H1 (cell line): ENCODE measurements around the gene LIMK1. TPM values are rescaled to one million over a fixed set of nuclear protein-coding genes. Genes with fewer than 3 reads are reported as not detected.

Experiments used
- CTCF ChIA-PET: fragments of 300-600 bp; sonication (Branson Sonifier 250); formaldehyde crosslinking; loops from one replicate; lab custom pipeline; 2021; ENCODE audit not compliant: partially characterized antibody; lab: Charles Lee
- POLR2A ChIA-PET: fragments of 300-600 bp; sonication (Branson Sonifier 250); formaldehyde crosslinking; loops from one replicate; lab custom pipeline; 2021; ENCODE audit warnings: inconsistent platforms; ENCODE audit not compliant: partially characterized antibody; lab: Charles Lee
- DNase-seq, 2 experiments: peaks; one replicate each; pipeline versions ENCODE4 v3.0.0 to v3.0.0-alpha.2; 2010 to 2022; ENCODE audit warnings: low spot score in 2 of 2, low read depth in 1 of 2, mixed read lengths in 1 of 2
- FAIRE-seq: peaks from 2 replicates; lab custom pipeline; 2011; peaks lifted over from hg19 to GRCh38; lab: Jason Lieb, UNC
- H2AFZ ChIP-seq: 2 replicates; pipeline ENCODE4 v1.8.1; 2012; ENCODE audit warnings: low read length, inconsistent platforms
- H2AK5ac ChIP-seq: 2 replicates; pipeline ENCODE4 v1.6.1; 2013; ENCODE audit warnings: low read depth, low read length
- H2BK120ac ChIP-seq: replicated peaks from 2 replicates; pipeline ENCODE3; 2013; ENCODE audit warnings: low read depth, low read length, inconsistent platforms
- H2BK12ac ChIP-seq: 2 replicates; pipeline ENCODE4 v1.6.1; 2013; ENCODE audit warnings: low read depth, low read length
- H2BK15ac ChIP-seq: 2 replicates; pipeline ENCODE4 v1.6.1; 2013; ENCODE audit warnings: low read length
- H2BK20ac ChIP-seq: 2 replicates; pipeline ENCODE4 v1.6.1; 2013; ENCODE audit warnings: low read length
- H2BK5ac ChIP-seq: 2 replicates; pipeline ENCODE4 v1.6.1; 2013; ENCODE audit warnings: low read depth, low read length
- H3K14ac ChIP-seq: 2 replicates; pipeline ENCODE4 v1.6.1; 2013; ENCODE audit warnings: inconsistent platforms; ENCODE audit not compliant: insufficient read length
- H3K18ac ChIP-seq: 2 replicates; pipeline ENCODE4 v1.6.1; 2013; ENCODE audit warnings: low read length; ENCODE audit errors: extremely low read depth
- H3K23ac ChIP-seq: 2 replicates; pipeline ENCODE4 v1.6.1; 2013; ENCODE audit warnings: inconsistent platforms; ENCODE audit not compliant: insufficient read length
- H3K23me2 ChIP-seq: 2 replicates; pipeline ENCODE4 v1.6.1; 2013; ENCODE audit warnings: low read depth, low read length
- H3K27ac ChIP-seq: 2 replicates; pipeline ENCODE4 v1.6.1; 2011; ENCODE audit warnings: low read depth, low read length, inconsistent platforms
- H3K27me3 ChIP-seq, 4 experiments: replicated peaks in 1 of 4; 1 replicate in 1 of 4; 2 replicates in 3 of 4; pipeline versions ENCODE4 v1.6.1 to v1.8.1; 2011 to 2013; ENCODE audit warnings: low read length in 3 of 4, mild to moderate bottlenecking in 3 of 4, inconsistent platforms in 2 of 4, mixed read lengths in 2 of 4, moderate library complexity in 1 of 4; ENCODE audit not compliant: control insufficient read depth in 3 of 4, insufficient read depth in 3 of 4; ENCODE audit errors: extremely low read depth in 1 of 4
- H3K36me3 ChIP-seq, 4 experiments: 2 replicates each; pipeline versions ENCODE4 v1.6.1 to v1.8.1; 2011 to 2013; ENCODE audit warnings: mild to moderate bottlenecking in 4 of 4, low read length in 3 of 4, moderate library complexity in 2 of 4, control low read depth in 1 of 4, inconsistent platforms in 1 of 4; ENCODE audit not compliant: insufficient read depth in 4 of 4, control insufficient read depth in 2 of 4
- H3K4ac ChIP-seq: replicated peaks from 2 replicates; pipeline ENCODE3; 2013; ENCODE audit warnings: low read length, low read depth, mixed read lengths, inconsistent platforms; ENCODE audit not compliant: insufficient read length
- H3K4me1 ChIP-seq, 4 experiments: replicated peaks in 1 of 4; 1 replicate in 1 of 4; 2 replicates in 3 of 4; pipeline versions ENCODE4 v1.6.1 to v1.8.1; 2011 to 2013; ENCODE audit warnings: low read length in 3 of 4, inconsistent platforms in 2 of 4, mixed read lengths in 1 of 4; ENCODE audit not compliant: insufficient read depth in 4 of 4, control insufficient read depth in 3 of 4
- H3K4me2 ChIP-seq, 2 experiments: 2 replicates each; pipeline versions ENCODE4 v1.6.1 to v1.8.1; 2011 to 2013; ENCODE audit warnings: low read depth in 2 of 2, low read length in 2 of 2, control low read depth in 1 of 2, inconsistent platforms in 1 of 2, mild to moderate bottlenecking in 1 of 2; ENCODE audit not compliant: insufficient read depth in 1 of 2
- H3K4me3 ChIP-seq, 4 experiments: fragments of 200-600, 300-600 bp in 1 of 4; sonication (generic), shearing (Covaris generic), sonication (Bioruptor Twin) in 1 of 4; 2 replicates each; pipeline versions ENCODE4 v1.5.1 to v1.8.1; 2011 to 2016; ENCODE audit warnings: low read length in 4 of 4, low read depth in 3 of 4, control low read depth in 2 of 4, inconsistent platforms in 2 of 4, mild to moderate bottlenecking in 2 of 4, mixed read lengths in 1 of 4, moderate library complexity in 1 of 4; ENCODE audit not compliant: insufficient read depth in 2 of 4; ENCODE audit errors: extremely low read depth in 1 of 4
- H3K56ac ChIP-seq: replicated peaks from 2 replicates; pipeline ENCODE3; 2013; ENCODE audit warnings: low read depth, mild to moderate bottlenecking, mixed read lengths, low read length, inconsistent platforms; ENCODE audit not compliant: insufficient read length
- H3K79me1 ChIP-seq: 2 replicates; pipeline ENCODE4 v1.6.1; 2013; ENCODE audit warnings: low read depth, low read length, control low read depth
- H3K79me2 ChIP-seq, 2 experiments: 2 replicates each; pipeline versions ENCODE4 v1.6.1 to v1.8.1; 2012 to 2013; ENCODE audit warnings: low read length in 2 of 2, mild to moderate bottlenecking in 2 of 2, inconsistent platforms in 1 of 2; ENCODE audit not compliant: insufficient read depth in 2 of 2, control insufficient read depth in 1 of 2
- H3K9ac ChIP-seq, 4 experiments: replicated peaks in 1 of 4; 1 replicate in 1 of 4; 2 replicates in 3 of 4; pipeline versions ENCODE4 v1.6.1 to v1.8.1; 2011 to 2013; ENCODE audit warnings: low read depth in 3 of 4, low read length in 3 of 4, control low read depth in 2 of 4, mild to moderate bottlenecking in 2 of 4, moderate library complexity in 2 of 4, inconsistent platforms in 1 of 4; ENCODE audit errors: extremely low read depth in 1 of 4
- H3K9me3 ChIP-seq, 2 experiments: 2 replicates each; pipeline versions ENCODE4 v1.6.1 to v1.8.1; 2012 to 2013; ENCODE audit warnings: mild to moderate bottlenecking in 2 of 2, moderate library complexity in 2 of 2, control low read depth in 1 of 2, inconsistent platforms in 1 of 2, low read depth in 1 of 2, low read length in 1 of 2, mixed read lengths in 1 of 2; ENCODE audit not compliant: insufficient read depth in 2 of 2
- H4K20me1 ChIP-seq, 2 experiments: replicated peaks in 1 of 2; 2 replicates each; pipeline versions ENCODE3 to v1.8.1; 2011 to 2013; ENCODE audit warnings: inconsistent platforms in 2 of 2, low read length in 2 of 2, mild to moderate bottlenecking in 1 of 2; ENCODE audit not compliant: insufficient read depth in 2 of 2, control insufficient read depth in 1 of 2
- H4K5ac ChIP-seq: 2 replicates; pipeline ENCODE4 v1.6.1; 2013; ENCODE audit warnings: low read length, low read depth, mixed read lengths, inconsistent platforms; ENCODE audit not compliant: insufficient read length
- H4K8ac ChIP-seq: 2 replicates; pipeline ENCODE4 v1.8.0; 2013; ENCODE audit warnings: mild to moderate bottlenecking, moderate library complexity, low read length, inconsistent platforms; ENCODE audit not compliant: insufficient read depth; ENCODE audit errors: extremely low read depth
- H4K91ac ChIP-seq: replicated peaks from 2 replicates; pipeline ENCODE3; 2013; ENCODE audit warnings: low read length, mixed read lengths, inconsistent platforms; ENCODE audit not compliant: insufficient read length
- HDAC6 ChIP-seq: IDR thresholded peaks from one replicate; pipeline ENCODE4 v1.7.1; 2012; ENCODE audit warnings: low read depth, mild to moderate bottlenecking, inconsistent platforms, low read length, moderate library complexity
- RXRA ChIP-seq: IDR thresholded peaks from 2 replicates; pipeline ENCODE4 v1.6.1; 2011; ENCODE audit warnings: low read depth, mild to moderate bottlenecking, low read length, moderate library complexity; ENCODE audit not compliant: insufficient read depth
- WGBS, 2 experiments: shearing (Covaris generic) in 1 of 2; methylation state at CpG; one replicate each; pipeline versions ENCODE4 v1.1.6 to v1.1.7; 2013 to 2015; ENCODE audit warnings: low lambda C conversion rate in 2 of 2, mixed read lengths in 2 of 2, inconsistent platforms in 1 of 2, low coverage in 1 of 2, missing lambda C conversion rate in 1 of 2; ENCODE audit not compliant: insufficient replicate concordance in 2 of 2, insufficient coverage in 1 of 2, insufficient read length in 1 of 2; ENCODE audit errors: extremely low coverage in 1 of 2, missing lambda C conversion rate in 1 of 2; 5-methylcytosine and 5-hydroxymethylcytosine counted together
- polyA plus RNA-seq, 7 experiments: library from polyadenylated mRNA; depleted of rRNA in 3 of 7; stranded (reverse) in 5 of 7; unstranded in 2 of 7; fragments of >200 nt in 5 of 7; fragments of 200-250 nt in 2 of 7; gene quantifications; 1 replicate in 5 of 7; 2 replicates in 1 of 7; 4 replicates in 1 of 7; pipeline versions ENCODE4 v1.2.1 to v1.2.3, GENCODE V29; 2011 to 2013; ENCODE audit warnings: missing spikeins in 2 of 7, mixed read lengths in 2 of 7
- total RNA-seq: library from RNA; stranded (reverse); fragmentation: NEBNext Ultra II Directional; extraction: Animal tissue kit (Norgen Biotek cat#: 25700); gene quantifications from 2 replicates; pipeline ENCODE4 v1.2.1, GENCODE V29; 2021

The LIMK1 gene
- total and polyA plus RNA-seq, 2 of the 8 experiments (the other 6 are each of a cell fraction or from before 2014, with no cell fraction given): 93.5 to 108 TPM

DNA sequence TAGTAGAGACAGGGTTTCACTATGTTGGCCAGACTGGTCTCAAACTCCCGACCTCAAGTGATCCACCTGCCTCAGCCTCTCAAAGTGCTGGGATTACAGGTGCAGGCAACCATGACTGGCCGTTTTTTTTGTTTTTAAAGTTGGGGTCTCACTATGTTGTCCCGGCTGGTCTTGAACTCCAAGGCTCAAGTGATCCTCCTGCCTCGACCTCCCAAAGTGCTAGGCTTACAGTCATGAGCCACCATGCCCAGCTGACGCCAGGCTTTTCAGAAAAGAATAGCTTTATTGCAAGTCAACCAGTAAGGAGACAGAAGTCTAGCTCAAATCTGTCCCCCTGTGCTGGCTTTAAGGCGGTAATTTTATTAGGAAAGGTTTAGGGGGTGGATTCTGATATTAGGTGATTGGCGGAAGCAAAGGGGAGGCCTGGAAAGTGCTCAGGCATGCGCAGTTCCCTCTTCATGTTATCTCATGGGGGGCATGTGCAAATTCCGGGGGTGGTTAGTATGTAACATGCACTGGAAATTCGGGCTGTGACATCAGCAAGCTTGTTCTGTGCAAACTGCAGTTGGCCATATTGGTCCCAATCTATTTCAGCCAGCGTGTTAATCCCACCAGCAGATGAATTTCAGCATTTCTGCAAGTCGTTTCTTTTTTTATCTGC lies 42.7 kb downstream of the LIMK1 start:
- H3K23me2 ChIP-seq: no peaks in the 10 kb centered on the region
- H3K27me3 ChIP-seq: no peaks in the 10 kb centered on the region
- H2BK15ac ChIP-seq: no peak overlapping the region
- H2BK120ac ChIP-seq: no peak overlapping the region
- no peak overlapping the region for H3K14ac ChIP-seq
- H3K23ac ChIP-seq: no peak overlapping the region
- H2BK20ac ChIP-seq: no peak overlapping the region
- no peak overlapping the region for H4K5ac ChIP-seq
- H4K8ac ChIP-seq: no peak overlapping the region
- no peak overlapping the region for H2AFZ ChIP-seq
- no peak overlapping the region for H3K4me2 ChIP-seq
- no peak overlapping the region for H3K4ac ChIP-seq
- no peaks in the 10 kb centered on the region for H3K4me1 ChIP-seq
- no peaks in the 10 kb centered on the region for H3K79me1 ChIP-seq
- H4K91ac ChIP-seq: no peak overlapping the region
- H3K18ac ChIP-seq: no peak overlapping the region
- no peak for DNase-seq
- H2BK5ac ChIP-seq: no peak overlapping the region
- ChIA-PET POLR2A (no interaction called here), CTCF (interaction anchor here (1.3 kb wide), 1 partner anchor 18 kb away, joined by 5 read pairs; no protein-coding TSS in a partner anchor)
- peaks cover 0 to 1% (median under 1%) of the 10 kb centered on the region in 4 experiments; a peak in 3 of 8 replicates for H3K36me3 ChIP-seq
- no peak overlapping the region for H3K9ac ChIP-seq
- H4K20me1 ChIP-seq: no peaks in the 10 kb centered on the region
- H3K4me3 ChIP-seq: no peak overlapping the region
- FAIRE-seq: no peak
- no peaks in the 10 kb centered on the region for H3K9me3 ChIP-seq
- H2AK5ac ChIP-seq: no peak overlapping the region
- H3K56ac ChIP-seq: no peak overlapping the region
- no peak overlapping the region for H3K27ac ChIP-seq
- no peaks in the 10 kb centered on the region for H3K79me2 ChIP-seq
- no peak overlapping the region for H2BK12ac ChIP-seq
- WGBS, 2 experiments: 85% methylated on average over 12 of the region's 12 CpGs; no CpG with 5 or more reads in 1 of the 2 experiments
- TF ChIP-seq RXRA: no peak
- no peak for TF ChIP-seq HDAC6
